Transverse colon (tissue), 4 donors: ENCODE results near the gene RNF207.

Experiments
- EP300 ChIP-seq: sonication (generic); formaldehyde crosslinking; IDR thresholded peaks from one replicate; pipeline ENCODE4 v1.6.1; 2017; ENCODE audit warnings: antibody characterized with exemption, low read depth
- POLR2AphosphoS5 ChIP-seq, 3 donors: sonication (generic); formaldehyde crosslinking; IDR thresholded peaks; one replicate each; pipeline ENCODE4 v1.6.1; 2016; ENCODE audit warnings: antibody characterized with exemption in 3 of 3
- TF ChIP-seq, protein P1 (sequence below), 5 experiments: fragments of 200-600 bp in 3 of 5; fragments of 450-650 bp in 2 of 5; sonication (generic) in 3 of 5; IDR thresholded peaks; 1 replicate in 2 of 5; 2 replicates in 3 of 5; pipeline ENCODE4 v1.5.1; 2016 to 2017; ENCODE audit warnings: antibody characterized with exemption in 5 of 5, inconsistent platforms in 3 of 5, mild to moderate bottlenecking in 2 of 5, moderate library complexity in 1 of 5

DNA sequence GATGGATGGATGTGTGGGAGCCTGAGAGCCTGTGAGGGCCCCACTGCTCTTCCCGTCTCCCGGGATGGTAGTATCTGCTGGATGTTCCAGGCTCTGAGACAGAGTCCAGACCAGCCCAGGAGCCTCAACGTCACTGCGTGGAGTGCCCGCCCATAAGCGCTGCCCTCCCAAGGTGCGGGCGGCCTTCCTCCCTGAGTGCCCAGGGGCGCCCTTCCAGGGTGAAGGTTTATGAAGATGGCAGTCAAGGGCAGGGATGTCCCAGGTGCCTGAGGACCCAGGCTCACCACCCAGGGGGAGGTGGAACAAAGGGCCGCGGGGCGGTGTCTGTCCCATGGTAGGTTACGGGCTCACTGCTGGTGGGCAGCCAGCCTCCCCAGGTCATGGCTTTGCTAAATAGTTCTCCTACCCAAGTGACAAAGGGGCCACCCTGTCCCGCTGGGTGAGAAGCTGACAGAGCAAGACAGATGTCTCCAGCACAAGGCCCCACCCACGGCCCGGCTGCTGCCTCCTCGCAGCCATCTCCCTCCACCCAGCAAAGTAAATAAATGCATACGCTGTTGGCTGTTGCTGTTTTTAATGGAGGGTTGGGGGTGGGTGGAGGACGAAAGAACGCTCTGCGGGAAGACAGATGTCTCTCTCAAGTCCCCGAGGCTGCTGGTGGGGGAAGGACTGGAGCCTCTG is 63.9 kb downstream of the RNF207 start:
- TF ChIP-seq, protein P1, sequence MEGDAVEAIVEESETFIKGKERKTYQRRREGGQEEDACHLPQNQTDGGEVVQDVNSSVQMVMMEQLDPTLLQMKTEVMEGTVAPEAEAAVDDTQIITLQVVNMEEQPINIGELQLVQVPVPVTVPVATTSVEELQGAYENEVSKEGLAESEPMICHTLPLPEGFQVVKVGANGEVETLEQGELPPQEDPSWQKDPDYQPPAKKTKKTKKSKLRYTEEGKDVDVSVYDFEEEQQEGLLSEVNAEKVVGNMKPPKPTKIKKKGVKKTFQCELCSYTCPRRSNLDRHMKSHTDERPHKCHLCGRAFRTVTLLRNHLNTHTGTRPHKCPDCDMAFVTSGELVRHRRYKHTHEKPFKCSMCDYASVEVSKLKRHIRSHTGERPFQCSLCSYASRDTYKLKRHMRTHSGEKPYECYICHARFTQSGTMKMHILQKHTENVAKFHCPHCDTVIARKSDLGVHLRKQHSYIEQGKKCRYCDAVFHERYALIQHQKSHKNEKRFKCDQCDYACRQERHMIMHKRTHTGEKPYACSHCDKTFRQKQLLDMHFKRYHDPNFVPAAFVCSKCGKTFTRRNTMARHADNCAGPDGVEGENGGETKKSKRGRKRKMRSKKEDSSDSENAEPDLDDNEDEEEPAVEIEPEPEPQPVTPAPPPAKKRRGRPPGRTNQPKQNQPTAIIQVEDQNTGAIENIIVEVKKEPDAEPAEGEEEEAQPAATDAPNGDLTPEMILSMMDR (IDR thresholded peaks at IDR 0.05), result no peak
- TF ChIP-seq POLR2AphosphoS5 (IDR thresholded peaks at IDR 0.05), result peak in 1 of 3 donors; percentile 9
- no peak for TF ChIP-seq EP300
